GM21576 (cell line): ENCODE data around the gene EFCC1.
"Not testable (repeated sequence)": the region's sequence is repeated elsewhere in the genome, so short reads cannot be mapped to it uniquely, and the experiment has no call there.

Experiments used
- ATAC-seq: cut with Tn5 transposase; IDR thresholded peaks from one replicate; pipeline ENCODE4 v1.9.1; 2021; ENCODE audit warnings: mild to moderate bottlenecking, moderate library complexity; ENCODE audit not compliant: unreplicated experiment

Gene EFCC1

DNA sequence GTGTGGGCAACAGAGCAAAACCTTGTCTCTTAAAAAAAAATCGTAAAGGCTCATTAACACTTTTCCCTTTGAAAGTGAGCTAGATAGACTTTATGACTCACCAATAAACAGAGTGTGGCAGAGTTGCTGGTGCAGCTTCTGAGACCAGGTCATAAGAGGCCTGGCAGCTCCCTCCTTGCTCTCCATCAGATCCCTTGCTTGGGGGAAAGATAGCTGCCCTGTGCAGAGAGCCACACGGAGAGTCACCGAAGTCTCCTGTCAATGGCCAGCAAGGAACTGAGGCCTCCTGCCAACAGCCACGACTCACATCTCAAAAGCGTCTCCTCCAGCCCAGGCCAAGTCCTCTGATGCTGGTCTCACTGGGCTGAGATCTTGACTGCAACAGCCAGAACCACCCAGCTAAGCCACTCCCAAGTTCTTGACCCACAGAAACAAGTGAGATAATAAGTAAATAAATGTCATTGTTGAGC is 50.8 kb downstream of the EFCC1 start:
- no peak for ATAC-seq

DNA sequence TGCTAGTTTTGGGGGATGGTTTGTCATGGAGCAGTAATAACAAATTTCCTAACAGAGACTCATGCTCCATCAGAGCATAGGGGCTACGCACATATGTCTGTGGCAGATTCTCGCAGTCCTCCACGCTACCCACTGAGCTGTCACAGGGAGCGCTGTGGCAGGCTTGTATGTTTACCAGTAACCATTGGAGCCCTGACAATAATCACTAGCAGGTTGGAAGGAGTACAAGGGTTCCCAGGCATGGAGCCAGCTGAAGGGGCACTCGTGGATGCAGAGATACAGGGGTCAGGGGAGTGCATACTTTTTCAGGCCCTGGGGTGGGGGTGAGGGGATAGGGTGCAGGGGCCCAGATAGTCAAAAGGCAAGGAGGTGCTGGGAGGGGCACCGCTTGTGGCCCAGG is 51.6 kb downstream of the EFCC1 start:
- ATAC-seq, result no peak

DNA sequence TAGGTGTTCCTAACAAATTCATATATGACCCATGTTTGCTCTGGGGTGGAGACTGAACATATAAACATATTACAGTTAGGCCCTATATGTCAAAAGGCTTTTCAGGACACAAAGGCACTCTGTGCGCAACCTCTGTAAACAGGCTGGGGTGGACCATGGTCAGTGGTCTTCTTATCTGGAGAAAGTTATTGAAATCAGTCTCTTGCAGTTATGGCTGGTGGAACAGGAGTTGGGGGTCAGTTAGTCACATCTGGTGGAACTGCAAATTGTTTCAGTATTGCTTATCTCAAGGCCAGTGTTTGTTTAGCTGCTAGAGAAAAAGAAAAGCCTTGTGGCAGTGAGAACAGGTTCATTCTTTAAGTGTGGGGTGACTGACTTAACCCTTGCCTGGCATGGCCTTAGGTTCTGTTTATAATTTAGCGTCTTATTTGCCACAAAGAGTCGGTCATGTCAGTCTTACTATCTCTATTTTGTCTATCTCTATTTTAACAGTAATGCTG is 53.6 kb downstream of the EFCC1 start:
- ATAC-seq, result no peak

DNA sequence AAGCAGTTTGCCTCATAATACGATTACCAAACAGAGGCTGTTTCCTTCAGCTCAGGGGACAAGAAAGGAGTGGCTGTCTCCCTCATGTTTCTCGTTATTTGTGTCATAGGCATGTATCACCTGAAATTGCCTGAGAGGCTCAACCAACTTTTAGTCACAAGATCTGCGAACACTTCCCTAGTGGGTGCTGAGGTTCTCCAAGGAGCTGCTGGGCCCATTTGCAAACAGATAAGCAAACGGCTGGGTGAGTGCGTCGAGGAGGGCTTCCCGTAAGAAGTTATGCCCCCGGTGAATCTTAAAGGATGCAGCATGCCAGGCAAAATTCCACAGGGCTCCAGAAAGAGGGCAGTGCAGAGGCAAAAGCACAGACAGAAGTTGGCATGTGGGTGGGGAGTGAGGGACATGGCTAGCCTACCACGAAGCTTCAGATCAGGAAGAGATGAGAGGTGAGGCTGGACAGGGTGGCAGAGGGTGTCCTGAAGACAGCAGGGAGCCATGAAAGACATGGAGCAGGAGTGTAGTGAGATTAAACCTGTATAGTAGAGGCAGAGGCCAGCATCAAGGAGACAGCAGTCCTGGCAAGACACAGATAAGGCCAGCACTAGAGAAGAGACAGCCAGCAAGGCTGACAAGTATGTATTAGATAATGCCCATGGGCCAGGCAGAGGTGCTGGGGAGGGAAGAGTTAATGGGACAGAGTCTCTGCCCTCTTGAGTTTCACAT is 55.5 kb downstream of the EFCC1 start:
- no peak for ATAC-seq

DNA sequence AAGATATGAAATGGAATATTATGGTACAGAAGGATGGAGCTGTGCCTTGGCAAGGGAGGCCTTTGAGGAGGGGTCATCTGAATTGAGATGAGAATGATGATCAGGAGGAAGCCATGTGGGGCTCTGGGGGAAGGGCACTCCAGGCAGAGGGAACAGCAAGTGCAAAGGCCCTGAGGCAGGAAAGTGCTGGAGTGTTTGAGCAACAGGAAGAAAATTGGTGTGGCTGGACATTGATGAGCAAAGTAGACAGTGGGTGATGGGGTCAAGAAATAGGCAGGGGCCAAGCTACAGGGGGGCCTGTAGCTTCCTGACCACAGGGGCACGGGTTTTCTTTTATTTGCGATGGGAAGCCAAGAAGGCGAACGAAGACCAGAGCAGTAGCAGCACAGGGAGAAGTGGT is 56.1 kb downstream of the EFCC1 start:
- ATAC-seq, result no peak

DNA sequence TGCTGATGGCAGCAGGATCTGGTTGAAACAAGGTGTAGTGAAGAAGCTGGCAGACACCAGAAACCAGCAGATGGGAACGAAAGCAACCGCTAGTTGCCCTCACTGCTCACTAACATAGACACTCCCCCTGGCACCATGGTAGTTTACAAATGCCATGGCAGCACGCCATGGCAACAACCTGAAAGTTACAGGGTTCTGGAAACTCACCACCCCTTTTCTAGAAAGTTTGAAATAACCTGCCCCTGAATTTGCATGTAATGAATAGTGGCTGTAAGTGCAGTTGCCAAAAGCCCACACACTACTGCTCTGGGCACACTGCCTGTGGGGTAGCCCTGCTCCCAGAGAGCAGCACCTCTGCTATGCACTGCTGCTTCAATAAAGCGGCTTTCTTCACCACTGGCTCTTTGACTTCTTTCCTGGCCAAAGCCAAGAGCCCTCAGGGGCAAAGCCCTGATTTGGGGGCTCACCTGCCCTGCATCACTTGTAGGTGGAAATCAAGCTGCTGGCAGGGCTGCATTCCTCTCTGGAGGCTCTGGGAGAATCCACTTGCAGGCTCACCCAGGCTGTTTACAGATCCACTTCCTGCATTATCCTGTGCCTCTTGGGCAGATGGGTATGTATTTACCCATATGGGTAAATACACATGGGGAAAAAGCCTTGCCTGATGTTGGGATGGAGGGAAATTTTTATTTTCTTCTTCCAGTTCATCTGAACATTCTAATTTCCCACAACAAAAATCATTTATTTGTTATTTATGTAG is 57.5 kb downstream of the EFCC1 start:
- ATAC-seq, result no peak

DNA sequence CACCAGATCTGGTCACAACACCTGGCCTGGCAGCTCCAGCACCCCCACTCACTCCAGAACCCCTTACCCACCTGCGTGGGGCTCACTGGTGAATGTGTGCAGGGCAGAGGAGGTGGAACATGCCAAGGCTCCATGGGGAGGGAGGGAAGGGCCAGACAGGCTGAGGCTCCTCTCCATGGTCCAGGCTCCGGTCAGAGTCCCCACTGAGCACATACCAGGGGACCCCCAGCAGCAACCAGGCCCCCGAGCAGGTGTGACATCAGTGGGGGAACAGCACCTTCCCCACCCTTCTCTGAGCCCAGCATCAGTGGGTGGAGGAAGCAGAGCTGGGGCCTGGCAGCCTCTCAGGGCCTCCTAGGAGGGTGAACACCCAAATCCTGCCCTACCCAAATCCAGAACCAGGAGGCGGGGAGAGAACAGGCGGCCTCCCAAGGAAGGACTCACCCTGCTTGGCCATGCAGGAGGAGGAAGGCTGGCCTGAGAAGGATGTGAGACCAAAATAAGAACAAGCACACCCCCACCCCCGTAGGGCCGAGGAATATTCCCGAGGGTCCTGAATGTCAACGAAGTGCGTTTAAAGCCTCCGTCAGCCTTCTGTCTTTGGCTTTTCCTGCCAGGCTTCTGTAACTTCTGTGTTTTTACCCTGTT is 58.3 kb downstream of the EFCC1 start:
- ATAC-seq, result no peak

DNA sequence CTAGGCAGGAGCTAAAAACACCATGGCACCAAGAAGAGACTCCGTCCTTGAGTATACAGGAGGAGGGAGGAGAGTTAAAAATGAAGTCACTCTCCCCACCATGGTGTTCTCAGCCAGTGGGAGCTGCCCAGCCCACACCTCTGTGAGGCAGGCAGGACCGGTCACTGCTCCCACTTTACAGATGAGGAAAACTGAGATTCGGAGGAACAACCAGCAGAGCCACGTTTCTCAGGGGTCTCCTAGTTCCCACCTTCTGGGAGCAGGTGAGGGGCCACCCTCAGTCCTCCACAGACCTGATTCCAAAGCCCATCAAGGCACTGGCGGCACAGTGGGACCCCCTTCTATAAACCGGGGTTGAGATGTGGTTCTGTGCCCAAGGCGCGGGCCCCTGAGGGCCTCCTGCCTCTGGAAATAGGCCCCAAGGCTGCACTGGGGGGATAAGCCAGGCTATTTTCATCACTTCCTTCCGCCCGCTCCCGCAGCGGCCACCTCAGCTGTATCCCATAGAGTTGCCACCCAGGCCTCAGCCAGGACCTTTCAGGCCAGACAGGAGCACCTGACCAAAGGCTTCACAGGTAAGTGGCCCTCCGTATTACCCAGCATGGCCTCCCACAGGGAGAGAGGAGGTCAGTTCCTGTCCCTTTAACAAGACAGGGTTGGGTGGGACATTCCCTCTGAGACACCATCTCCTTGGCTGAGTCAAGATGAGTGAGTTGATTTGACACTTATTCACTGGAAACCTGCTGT is 59.3 kb downstream of the EFCC1 start, which contains the start of gene GP9:
TSS of gene GP9 (plus strand) at position 504 of the 747 bp plus-strand sequence. CDS start 961 bp downstream, outside the sequence.
- no peak for ATAC-seq

DNA sequence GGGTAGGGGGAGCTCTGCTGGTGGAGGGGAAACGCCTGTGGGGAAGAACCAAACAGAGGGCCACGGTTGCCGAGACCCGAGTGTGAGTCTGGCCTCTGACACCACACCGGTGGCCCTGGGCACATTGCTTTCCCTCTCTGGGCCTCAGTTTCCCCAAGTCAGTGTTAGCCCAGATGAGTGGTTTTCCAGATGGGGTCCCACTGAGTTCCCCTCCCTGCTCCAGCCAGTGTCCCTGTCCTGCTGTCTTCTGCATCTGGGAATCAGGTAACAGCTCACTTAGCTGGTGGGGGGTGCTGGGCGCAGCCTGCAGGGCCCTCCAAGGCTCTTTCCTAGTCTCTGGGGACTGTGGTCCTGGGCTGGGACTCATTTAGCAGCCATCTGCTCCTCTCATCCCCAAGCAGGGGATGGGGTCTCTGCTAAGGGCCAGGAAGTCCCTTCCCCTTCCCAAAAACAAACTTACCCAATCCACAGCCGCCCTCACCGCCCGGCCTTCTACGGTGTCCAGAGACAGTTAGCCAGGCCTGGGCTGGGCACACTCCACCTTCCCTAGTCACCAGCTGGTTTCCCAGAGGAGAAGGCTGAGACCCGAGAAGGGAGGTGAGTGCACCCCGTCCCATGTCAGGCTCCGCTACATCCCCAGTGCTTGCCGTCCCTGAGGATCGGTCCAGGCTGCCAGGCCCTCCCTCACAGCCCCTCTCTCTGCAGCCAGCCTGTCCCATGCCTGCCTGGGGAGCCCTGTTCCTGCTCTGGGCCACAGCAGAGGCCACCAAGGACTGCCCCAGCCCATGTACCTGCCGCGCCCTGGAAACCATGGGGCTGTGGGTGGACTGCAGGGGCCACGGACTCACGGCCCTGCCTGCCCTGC is 60.2 kb downstream of the EFCC1 start:
- ATAC-seq, result no peak

DNA sequence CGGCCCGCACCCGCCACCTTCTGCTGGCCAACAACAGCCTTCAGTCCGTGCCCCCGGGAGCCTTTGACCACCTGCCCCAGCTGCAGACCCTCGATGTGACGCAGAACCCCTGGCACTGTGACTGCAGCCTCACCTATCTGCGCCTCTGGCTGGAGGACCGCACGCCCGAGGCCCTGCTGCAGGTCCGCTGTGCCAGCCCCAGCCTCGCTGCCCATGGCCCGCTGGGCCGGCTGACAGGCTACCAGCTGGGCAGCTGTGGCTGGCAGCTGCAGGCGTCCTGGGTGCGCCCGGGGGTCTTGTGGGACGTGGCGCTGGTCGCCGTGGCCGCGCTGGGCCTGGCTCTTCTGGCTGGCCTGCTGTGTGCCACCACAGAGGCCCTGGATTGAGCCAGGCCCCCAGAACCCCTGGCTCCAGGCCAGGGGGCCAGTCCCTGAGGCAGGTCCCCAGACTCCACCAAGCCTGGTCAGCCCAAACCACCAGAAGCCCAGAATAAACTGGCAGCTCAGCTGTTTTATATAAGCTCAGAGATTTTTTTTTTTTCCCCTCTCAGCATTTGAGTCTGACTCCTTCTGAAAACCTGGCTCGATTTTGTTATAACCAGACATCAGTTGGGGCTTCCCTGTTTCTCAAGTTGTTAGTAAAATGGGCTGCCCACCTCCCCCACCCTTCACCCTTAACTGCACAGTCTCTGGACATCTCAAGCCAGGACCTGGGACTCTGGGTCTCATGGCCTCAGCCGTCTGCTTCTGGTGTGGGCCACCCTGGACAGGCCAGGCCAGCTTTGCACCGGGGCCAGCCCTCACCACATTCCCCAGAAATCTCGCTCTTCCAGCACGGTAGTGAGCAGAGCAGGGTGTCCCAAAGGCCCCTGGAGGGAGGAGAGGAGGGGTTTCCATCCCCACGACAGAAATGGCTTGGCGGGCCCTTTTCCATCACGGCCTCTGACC is 61.1 kb downstream of the EFCC1 start:
- no peak for ATAC-seq

DNA sequence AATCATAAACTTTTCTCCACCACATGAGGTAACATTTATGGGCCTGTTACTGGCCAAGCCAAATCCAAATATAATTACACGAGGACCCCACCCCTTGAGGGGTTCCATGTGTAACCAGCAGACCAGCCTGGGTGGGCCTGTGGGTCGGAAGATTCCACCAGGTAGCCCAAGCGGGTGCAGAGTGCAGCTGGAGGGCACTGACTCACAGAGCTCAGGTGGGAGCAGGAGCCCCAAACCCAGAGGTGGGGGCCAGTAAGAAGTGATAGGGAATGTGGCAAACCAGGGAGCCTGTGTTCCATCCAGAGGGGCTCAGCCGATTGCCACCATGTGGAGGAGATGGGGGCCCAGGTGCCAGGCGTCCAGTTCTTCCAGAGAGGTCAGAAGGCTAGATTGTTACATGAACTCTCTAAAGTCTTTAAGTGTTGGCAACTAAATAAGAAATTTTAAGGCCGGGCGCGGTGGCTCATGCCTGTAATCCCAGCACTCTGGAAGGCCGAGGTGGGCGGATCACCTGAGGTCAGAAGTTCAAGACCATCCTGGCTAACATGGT is 62.1 kb downstream of the EFCC1 start:
- no peak for ATAC-seq

DNA sequence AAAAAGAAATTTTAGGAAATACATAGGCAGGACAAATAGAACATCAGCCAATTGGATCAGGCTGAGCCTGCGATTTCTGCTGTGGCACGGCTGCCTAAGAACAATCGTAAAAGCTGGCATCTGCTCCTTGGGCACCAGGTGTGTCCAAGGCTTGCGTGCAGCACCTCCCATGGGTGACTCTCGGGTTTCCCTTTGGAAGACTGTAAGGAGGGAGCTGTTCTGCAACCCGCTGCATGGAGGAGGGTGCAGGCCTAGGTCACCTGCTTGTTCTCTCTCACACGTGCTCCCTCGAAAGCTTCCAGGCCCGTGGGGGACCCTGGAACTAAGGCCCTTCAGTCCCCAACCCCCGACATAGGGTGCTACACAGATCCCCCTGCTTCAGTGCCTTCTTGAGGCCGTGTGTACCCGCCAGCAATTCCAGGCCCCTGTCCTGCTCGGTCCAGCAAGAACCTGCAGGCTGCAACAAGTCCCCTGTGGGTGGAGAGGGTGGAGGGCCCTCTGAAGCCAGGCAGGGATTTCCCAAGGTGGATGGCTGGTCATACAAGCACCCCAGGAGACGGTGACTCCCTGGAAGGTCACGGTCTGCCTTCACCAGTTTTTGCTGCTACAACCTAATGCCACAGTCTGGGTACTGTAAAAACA is 62.9 kb downstream of the EFCC1 start:
- ATAC-seq, result no peak

DNA sequence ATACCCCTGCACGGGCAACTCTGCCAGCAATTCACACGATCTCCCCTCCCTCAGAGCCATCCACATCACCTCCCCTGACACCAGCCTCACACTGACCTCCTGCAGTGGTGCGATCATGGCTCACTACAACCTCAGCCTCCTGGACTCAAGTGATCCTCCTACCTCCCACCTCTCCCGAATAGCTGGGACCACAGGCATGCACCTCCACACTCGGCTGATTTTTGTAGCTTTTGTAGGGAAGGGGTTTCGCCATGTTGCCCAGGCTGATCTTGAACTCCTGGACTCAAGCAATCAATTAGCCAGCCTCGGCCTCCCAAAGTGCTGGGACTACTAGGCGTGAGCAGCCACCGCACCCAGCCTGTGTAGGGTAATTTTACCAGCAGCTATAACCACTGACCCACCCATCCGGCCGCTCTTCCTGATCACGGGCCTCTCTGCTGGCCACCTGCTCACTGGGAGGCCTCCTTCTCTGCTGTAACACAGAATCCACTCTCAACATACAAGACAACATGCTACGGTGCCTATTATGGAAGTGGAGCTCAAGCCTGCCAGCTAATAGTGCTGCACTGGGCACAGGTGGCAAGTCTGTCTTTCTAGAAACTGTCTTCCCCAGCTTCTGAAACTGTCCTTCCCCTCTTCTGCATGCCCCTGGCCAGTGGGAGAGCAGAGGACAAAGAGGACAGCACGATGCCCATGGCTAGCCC is 64.1 kb downstream of the EFCC1 start:
- no peak for ATAC-seq

DNA sequence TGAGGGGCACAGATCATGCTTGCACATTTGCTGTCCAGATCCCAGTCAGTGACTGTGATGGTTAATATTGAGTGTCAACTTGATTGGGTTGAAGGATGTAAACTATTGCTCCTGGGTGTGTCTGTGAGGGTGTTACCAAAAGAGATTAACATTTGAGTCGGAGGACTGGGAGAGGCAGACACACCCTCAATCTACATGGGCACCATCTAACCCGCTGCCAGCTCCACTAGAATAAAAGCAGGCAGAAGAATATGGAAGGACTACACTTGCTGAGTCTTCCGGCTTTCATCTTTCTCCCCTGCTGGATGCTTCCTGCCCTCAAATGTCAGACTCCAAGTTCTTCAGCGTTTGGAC is 64.6 kb downstream of the EFCC1 start:
- no peak for ATAC-seq

DNA sequence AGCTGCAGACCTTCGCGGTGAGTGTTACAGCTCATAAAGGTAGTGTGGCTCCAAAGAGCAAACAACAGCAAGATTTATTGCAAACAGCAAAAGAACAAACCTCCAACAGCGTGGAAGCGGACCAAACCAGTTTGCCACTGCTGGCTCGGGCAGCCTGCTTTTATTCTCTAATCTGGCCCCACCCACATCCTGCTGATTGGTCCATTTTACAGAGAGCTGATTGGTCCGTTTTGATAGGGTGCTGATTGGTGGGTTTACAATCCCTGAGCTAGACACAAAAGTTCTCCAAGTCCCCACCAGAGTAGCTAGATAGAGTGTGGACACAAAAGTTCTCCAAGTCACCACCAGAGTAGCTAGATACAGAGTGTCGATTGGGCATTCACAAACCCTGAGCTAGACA is 66.6 kb downstream of the EFCC1 start:
- ATAC-seq, result not testable (repeated sequence)

DNA sequence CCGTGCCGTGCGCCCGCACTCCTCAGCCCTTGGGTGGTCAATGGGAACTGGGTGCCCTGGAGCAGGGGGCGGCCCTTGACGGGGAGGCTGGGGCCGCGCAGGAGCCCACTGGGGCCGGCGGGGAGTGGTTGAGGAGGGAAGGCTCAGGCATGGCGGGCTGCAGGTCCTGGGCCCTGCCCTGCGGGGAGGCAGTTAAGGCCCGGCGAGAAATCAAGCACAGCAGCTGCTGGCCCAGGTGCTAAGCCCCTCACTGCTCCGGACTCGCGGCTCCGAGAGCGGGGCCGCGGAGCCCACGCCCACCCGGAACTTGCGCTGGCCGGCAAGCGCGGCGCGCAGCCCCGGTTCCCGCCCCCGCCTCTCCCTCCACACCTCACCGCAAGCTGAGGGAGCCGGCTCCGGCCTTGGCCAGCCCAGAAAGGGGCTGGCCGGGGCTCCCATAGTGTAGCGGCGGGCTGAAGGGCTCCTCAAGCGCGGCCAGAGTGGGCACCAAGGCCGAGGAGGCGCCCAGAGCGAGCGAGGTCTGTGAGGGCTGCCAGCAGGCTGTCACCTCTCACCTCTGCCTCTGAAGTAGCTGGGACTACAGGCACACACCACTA is 67.3 kb downstream of the EFCC1 start:
- ATAC-seq, result no peak
